GM12892 (cell line): ENCODE measurements around the gene IGDCC3.

Experiments
- POLR2A ChIP-seq: IDR thresholded peaks from 2 replicates; pipeline ENCODE4 v1.6.1; 2011; ENCODE audit warnings: low read depth, low read length, control low read depth
- POLR2AphosphoS5 ChIP-seq: IDR thresholded peaks from 2 replicates; pipeline ENCODE4 v1.6.1; 2011; ENCODE audit warnings: low read depth, low read length, control low read depth

DNA sequence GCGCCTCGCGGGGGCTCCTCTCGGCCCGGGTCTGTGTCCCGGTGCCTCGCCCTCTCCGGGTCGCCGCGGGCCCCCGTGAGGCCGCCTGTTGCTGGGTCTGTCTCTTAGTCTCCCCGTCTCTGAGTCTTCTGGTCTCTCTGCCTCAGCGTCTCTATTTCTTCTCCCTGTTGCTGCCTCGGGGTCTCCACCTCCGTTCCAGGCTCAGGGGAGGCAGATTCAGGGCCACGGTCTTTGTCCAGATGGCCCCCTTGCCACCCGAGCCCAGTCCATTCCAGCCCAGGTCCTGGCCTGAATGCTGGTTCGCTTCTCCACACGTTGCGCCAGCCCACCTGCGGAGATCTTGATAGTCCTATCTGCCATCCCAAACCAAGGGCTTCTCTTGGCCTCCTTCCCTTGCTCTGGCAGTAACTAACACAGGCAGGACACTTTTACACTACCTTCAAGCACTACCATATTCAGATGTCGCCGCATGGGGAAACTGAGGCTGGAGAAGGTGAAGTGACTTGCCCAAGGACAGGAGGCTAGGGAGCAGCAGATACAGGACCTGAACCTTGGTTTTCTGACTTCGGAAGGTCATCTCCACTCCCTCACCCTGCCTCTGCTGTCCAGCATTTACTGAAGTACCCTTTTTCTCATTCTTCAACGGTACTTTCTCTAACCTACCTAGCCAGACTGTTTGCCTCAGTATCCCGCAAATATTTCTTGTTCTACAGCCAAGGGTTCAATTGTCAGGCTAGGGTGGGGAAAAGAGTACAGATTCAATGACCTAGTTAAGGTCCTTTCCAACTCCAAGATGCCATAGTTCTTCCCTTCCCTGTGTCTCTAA is 45.6 kb upstream of the IGDCC3 start:
- TF ChIP-seq POLR2A (no peak), POLR2AphosphoS5 (no peak)
